Effector memory CD8-positive, alpha-beta T cell (primary cell): ENCODE measurements around the gene ZCCHC7.
"Not testable (repeated sequence)": the region's sequence is repeated elsewhere in the genome, so short reads cannot be mapped to it uniquely, and the experiment has no call there.

ENCODE experiments used
- ATAC-seq: fragments of 150-1000 bp; cut with Tn5 transposase; replicated peaks from 2 replicates; pipeline ENCODE4 v1.10.0; 2021; ENCODE audit warnings: mild to moderate bottlenecking, moderate library complexity
- DNase-seq, 3 experiments: peaks; one replicate each; pipeline ENCODE4 v3.0.0; 2021
- H3K27ac Mint-ChIP-seq, 2 donors: one replicate each; pipeline ENCODE4 v1.8.0; 2022; ENCODE audit warnings: mild to moderate bottlenecking in 2 of 2, mixed read lengths in 2 of 2, moderate library complexity in 2 of 2
- H3K27me3 Mint-ChIP-seq, 2 donors: one replicate each; pipeline ENCODE4 v1.8.0; 2022; ENCODE audit warnings: mixed read lengths in 2 of 2
- H3K36me3 Mint-ChIP-seq: one replicate; pipeline ENCODE4 v1.8.0; 2022; ENCODE audit warnings: mild to moderate bottlenecking, moderate library complexity, mixed read lengths; ENCODE audit not compliant: insufficient read depth
- H3K4me1 Mint-ChIP-seq, 2 donors: one replicate each; pipeline ENCODE4 v1.8.0; 2022; ENCODE audit warnings: low read depth in 2 of 2, mixed read lengths in 2 of 2
- H3K4me3 Mint-ChIP-seq, 2 donors: one replicate each; pipeline ENCODE4 v1.8.0; 2022; ENCODE audit warnings: mild to moderate bottlenecking in 2 of 2, mixed read lengths in 2 of 2, moderate library complexity in 2 of 2
- H3K9me3 Mint-ChIP-seq, 2 donors: one replicate each; pipeline ENCODE4 v1.8.0; 2022; ENCODE audit warnings: mixed read lengths in 2 of 2

Gene ZCCHC7

GRCh38 chr9:37165644-37166043 is 45.3 kb downstream of the ZCCHC7 start:
- Mint-ChIP-seq H3K36me3 (peaks cover 34% of the 10 kb centered on the region), H3K27me3 (no peaks in the 10 kb centered on the region), H3K9me3 (no peaks in the 10 kb centered on the region), H3K27ac (peak overlapping the region in 1 of 2 donors; percentile 35), H3K4me3 (no peak overlapping the region), H3K4me1 (peaks cover 1 to 22% of the 10 kb centered on the region in 2 donors)
- no peak for DNase-seq
- ATAC-seq, result no peak

DNA sequence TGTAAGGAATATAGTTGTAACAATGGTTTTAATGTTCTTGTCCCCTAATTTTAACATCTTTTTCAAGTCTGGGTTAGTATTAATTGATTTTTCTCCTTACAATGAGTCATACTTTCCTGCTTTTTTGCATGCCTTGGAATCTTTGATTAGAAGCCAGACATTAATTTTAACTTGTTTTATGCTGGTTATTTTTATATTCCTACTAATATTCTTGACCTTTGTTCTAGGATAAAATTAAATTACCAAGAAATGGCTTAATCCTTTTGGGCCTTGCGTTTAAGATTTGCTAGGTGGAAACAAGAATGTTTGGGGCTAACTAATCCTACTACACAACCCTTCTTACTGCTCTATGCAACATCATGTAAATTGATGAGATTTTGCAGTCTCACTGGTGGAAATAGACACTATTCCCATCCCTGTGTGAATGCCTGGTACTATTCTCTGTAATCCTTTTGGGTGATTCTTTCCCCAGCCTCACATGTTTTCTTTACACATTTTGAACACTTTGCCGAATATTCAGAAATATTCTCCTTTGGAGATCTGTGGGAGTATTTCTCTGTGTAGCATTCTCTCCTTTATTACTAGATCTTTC is 47.2 kb downstream of the ZCCHC7 start:
- Mint-ChIP-seq H3K36me3 (peaks cover 31% of the 10 kb centered on the region), H3K4me3 (no peak overlapping the region), H3K4me1 (peaks cover 5 to 29% of the 10 kb centered on the region in 2 donors), H3K27ac (peak overlapping the region in 1 of 2 donors; percentile 8), H3K9me3 (no peaks in the 10 kb centered on the region), H3K27me3 (no peaks in the 10 kb centered on the region)
- ATAC-seq (no peak), DNase-seq (no peak)

GRCh38 chr9:37172557-37172956 is 52.2 kb downstream of the ZCCHC7 start:
- H3K27ac Mint-ChIP-seq, result no peak overlapping the region
- H3K27me3 Mint-ChIP-seq, result no peaks in the 10 kb centered on the region
- peaks cover 6% of the 10 kb centered on the region for H3K36me3 Mint-ChIP-seq
- DNase-seq (no peak), ATAC-seq (no peak)
- H3K9me3 Mint-ChIP-seq, result no peaks in the 10 kb centered on the region
- no peak overlapping the region for H3K4me3 Mint-ChIP-seq
- peaks cover 10 to 24% of the 10 kb centered on the region in 2 donors for H3K4me1 Mint-ChIP-seq

DNA sequence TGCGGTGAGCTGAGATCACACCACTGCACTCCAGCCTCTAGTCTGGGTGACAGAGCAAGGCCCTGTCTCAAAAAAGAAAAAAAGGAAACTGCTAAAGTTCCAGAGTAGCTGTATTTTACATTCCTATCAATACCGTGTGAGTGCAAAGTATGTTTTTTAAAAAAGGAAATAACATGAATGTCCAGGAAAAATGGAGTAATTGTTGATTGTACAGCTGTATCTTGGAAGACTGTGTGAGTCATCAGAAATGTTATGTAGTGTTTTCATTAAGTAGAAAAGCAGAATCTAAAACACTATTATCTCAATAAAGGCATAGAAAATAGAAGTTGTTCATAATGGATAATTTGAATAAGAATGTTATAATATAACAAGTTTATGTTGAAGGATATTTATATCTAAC is 53.9 kb downstream of the ZCCHC7 start:
- no peak overlapping the region for H3K4me3 Mint-ChIP-seq
- H3K36me3 Mint-ChIP-seq, result peaks cover 3% of the 10 kb centered on the region
- no peaks in the 10 kb centered on the region for H3K9me3 Mint-ChIP-seq
- peaks cover 11 to 20% of the 10 kb centered on the region in 2 donors for H3K4me1 Mint-ChIP-seq
- no peaks in the 10 kb centered on the region for H3K27me3 Mint-ChIP-seq
- ATAC-seq (no peak), DNase-seq (no peak)
- H3K27ac Mint-ChIP-seq, result no peak overlapping the region

- no peaks in the 10 kb centered on the region for H3K36me3 Mint-ChIP-seq
- H3K9me3 Mint-ChIP-seq, result no peaks in the 10 kb centered on the region
- ATAC-seq (no peak), DNase-seq (no peak)
- no peaks in the 10 kb centered on the region for H3K27me3 Mint-ChIP-seq
- no peak overlapping the region for H3K4me3 Mint-ChIP-seq
- no peak overlapping the region for H3K27ac Mint-ChIP-seq
- peaks cover 8 to 16% of the 10 kb centered on the region in 2 donors for H3K4me1 Mint-ChIP-seq
These were observed 58.4 kb downstream of the ZCCHC7 start for GRCh38 chr9:37178742-37179141.

DNA sequence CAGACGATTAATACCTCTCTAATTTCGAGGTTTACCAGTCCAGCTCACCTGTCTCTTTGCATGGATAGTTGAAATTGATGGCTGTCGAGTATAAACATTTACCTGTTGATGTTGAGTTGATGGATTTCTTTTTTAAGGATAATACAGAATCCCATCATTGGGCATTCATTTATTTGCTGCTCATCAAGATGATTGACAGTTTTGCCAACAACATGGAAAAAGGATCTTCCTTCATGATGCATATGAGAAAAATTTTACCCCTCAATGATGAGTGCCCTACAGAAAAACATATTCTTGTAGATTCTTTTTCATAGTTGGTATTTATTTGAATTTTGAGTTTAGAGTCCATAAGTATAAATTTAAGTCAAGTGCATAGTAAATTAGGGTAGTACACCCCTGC is 59.2 kb downstream of the ZCCHC7 start:
- peaks cover 12 to 20% of the 10 kb centered on the region in 2 donors for H3K4me1 Mint-ChIP-seq

GRCh38 chr9:37180138-37180537 is 59.8 kb downstream of the ZCCHC7 start:
- Mint-ChIP-seq H3K36me3 (no peaks in the 10 kb centered on the region), H3K4me3 (no peak overlapping the region), H3K27me3 (no peaks in the 10 kb centered on the region), H3K4me1 (peaks cover 14 to 20% of the 10 kb centered on the region in 2 donors), H3K9me3 (no peaks in the 10 kb centered on the region), H3K27ac (no peak overlapping the region)
- ATAC-seq, result no peak
- no peak for DNase-seq

More for the DNA sequence above, 59.2 kb downstream of the ZCCHC7 start:
- Mint-ChIP-seq H3K27ac (no peak overlapping the region), H3K4me3 (no peak overlapping the region), H3K9me3 (no peaks in the 10 kb centered on the region), H3K27me3 (no peaks in the 10 kb centered on the region), H3K36me3 (no peaks in the 10 kb centered on the region)
- ATAC-seq (no peak), DNase-seq (no peak)

DNA sequence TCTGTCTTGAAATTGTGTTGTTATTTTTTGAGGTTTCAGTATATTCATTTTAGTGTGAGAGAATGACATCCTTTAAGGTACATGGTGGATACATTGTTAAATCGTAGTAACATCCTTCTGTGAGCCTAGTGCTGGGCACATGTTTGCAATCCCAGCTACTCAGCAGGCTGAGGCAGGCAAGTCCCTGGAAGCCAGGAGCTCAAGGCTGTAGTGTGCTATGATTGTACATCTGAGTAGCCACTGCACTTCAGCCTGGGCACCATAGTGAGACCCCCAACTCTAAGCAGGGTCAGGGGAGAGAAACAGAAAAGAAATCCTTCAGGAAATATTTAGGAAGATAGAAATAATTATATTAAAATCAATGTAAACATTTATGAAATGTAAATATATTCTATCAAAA is 62.3 kb downstream of the ZCCHC7 start:
- DNase-seq (no peak), ATAC-seq (no peak)
- H3K27me3 Mint-ChIP-seq, result no peaks in the 10 kb centered on the region
- H3K36me3 Mint-ChIP-seq, result no peaks in the 10 kb centered on the region
- peaks cover 18 to 19% of the 10 kb centered on the region in 2 donors for H3K4me1 Mint-ChIP-seq
- no peak overlapping the region for H3K4me3 Mint-ChIP-seq
- H3K9me3 Mint-ChIP-seq, result no peaks in the 10 kb centered on the region
- H3K27ac Mint-ChIP-seq, result peak overlapping the region in 1 of 2 donors; percentile 22

DNA sequence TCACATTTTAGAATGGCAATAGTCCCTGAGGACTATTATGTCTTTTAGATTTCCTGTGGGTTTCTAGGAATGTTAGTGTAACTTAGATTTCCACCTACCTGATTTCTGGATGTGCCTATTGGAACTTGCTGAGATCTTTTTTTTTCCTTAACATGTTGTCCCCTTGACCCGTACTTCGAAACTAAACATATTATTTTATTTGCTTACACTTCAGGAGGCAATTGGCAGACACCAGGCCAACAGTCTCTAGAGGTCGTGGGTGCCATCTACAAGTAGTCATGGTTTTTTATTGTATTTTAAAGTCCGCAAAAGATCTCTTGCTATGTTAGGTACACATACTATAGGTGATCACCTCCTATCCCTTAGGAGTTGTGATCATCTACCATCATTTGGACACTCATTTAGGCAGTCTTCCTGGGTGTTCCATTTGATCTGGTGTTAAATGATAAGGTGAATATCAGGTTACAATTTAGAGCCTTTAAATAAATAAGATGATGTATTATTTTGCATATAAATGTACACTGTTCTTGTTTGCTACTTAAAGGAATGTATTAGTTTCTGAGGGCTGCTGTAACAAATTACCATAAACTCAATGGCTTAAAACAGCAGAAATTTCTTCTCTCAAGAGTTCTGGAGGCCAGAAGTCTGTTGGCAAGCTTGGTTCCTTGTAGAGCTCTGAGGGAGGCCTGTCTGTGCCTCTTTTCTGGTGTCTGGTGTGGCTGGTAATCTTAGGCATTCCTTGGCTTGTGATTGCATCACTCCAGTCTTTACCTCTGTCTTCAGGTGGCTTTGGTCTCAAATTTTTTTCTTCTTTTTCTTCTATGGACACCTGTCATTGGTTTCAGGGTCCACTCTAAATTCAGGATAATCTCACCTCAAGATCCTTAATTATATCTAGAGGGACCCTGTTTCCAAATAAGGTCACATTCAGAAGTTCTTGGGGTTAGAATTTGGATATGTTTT is 64.8 kb downstream of the ZCCHC7 start:
- peaks cover 7% of the 10 kb centered on the region for H3K36me3 Mint-ChIP-seq
- no peak overlapping the region for H3K4me3 Mint-ChIP-seq
- DNase-seq, result no peak
- H3K27me3 Mint-ChIP-seq, result no peaks in the 10 kb centered on the region
- H3K9me3 Mint-ChIP-seq, result no peaks in the 10 kb centered on the region
- no peak for ATAC-seq
- H3K27ac Mint-ChIP-seq, result no peak overlapping the region
- H3K4me1 Mint-ChIP-seq, result peaks cover 24 to 26% of the 10 kb centered on the region in 2 donors

DNA sequence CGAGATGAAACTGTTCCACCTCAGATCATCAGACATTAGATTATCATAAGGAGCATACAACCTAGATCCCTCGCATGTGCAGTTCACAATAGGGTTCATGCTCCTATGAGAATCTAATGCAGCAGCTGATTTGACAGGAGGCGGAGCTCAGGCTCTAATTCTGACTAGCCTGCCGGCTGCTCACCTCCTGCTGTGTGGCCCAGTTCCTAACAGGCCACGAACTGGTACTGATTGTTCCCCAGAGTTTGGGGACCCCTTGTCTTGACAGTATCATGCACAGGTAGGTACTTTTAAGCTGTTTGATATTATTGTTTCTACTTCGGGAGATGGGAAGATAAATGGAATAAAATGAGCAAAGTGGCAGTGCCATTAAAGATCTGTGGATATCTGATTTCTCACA is 66.9 kb downstream of the ZCCHC7 start:
- Mint-ChIP-seq H3K36me3 (peaks cover 9% of the 10 kb centered on the region), H3K27me3 (no peaks in the 10 kb centered on the region), H3K27ac (peak overlapping the region; percentile 74 to 80), H3K9me3 (no peaks in the 10 kb centered on the region), H3K4me3 (peak overlapping the region; percentile 51 to 77), H3K4me1 (peaks cover 21 to 26% of the 10 kb centered on the region in 2 donors)
- ATAC-seq, result peak; percentile 39
- peak in 1 of 3 experiments; percentile 1 for DNase-seq

DNA sequence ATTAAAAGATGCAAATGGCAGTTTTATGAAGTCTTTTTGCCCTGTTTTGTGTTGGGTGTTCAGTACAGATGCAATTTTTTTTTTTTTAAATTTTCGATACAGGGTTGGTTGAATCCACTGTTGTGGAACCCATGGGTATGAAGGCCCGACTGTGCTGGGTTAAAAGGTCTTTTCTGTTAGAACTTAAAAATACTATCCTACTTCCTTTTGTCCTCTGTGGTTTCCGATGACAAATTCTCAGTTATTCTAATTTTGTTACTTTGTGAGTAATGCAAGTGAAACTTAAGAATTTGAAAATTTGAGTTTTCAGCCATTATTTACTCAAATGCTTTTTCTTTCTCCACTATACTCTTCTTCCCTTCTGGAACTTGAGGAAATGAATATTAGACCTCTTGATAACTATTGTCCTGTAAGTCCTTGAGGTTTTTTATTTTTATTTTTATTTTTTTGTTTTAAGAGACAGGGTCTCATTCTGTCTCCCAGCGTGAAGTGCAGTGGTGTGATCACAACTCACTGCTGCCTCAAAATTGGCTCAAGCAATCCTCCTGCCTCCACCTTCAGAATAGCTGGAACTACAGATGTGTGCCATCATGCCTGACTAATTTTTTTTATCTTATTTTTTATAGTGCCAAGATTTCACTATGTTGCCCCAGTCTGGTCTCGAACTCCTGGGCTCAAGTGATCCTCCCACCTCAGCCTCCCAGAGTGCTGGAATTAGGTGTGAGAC is 67.5 kb downstream of the ZCCHC7 start:
- H3K4me3 Mint-ChIP-seq, result peak overlapping the region; percentile 51 to 77
- no peak for DNase-seq
- no peaks in the 10 kb centered on the region for H3K9me3 Mint-ChIP-seq
- H3K27ac Mint-ChIP-seq, result peak overlapping the region; percentile 74 to 80
- H3K4me1 Mint-ChIP-seq, result peaks cover 19 to 21% of the 10 kb centered on the region in 2 donors
- peaks cover 9% of the 10 kb centered on the region for H3K36me3 Mint-ChIP-seq
- ATAC-seq, result peak; percentile 63
- H3K27me3 Mint-ChIP-seq, result no peaks in the 10 kb centered on the region

GRCh38 chr9:37190739-37191138 is 70.4 kb downstream of the ZCCHC7 start:
- not testable (repeated sequence) for H3K27ac Mint-ChIP-seq, H3K9me3 Mint-ChIP-seq, H3K36me3 Mint-ChIP-seq, ATAC-seq, H3K27me3 Mint-ChIP-seq, H3K4me3 Mint-ChIP-seq, DNase-seq
- peaks cover 13 to 25% of the 10 kb centered on the region in 2 donors for H3K4me1 Mint-ChIP-seq

GRCh38 chr9:37191403-37192089 is 71.2 kb downstream of the ZCCHC7 start:
- H3K9me3 Mint-ChIP-seq, result no peaks in the 10 kb centered on the region
- H3K4me1 Mint-ChIP-seq, result peaks cover 13 to 25% of the 10 kb centered on the region in 2 donors
- no peak overlapping the region for H3K27ac Mint-ChIP-seq
- H3K36me3 Mint-ChIP-seq, result peaks cover 9% of the 10 kb centered on the region
- H3K4me3 Mint-ChIP-seq, result no peak overlapping the region
- no peak for DNase-seq
- no peaks in the 10 kb centered on the region for H3K27me3 Mint-ChIP-seq
- no peak for ATAC-seq
